Activated CD4-positive, CD25-positive, alpha-beta regulatory T cell (primary cell): ENCODE results near the gene AMIGO2.

Experiments used
- DNase-seq, 4 experiments: peaks; one replicate each; lab custom pipeline; 2025; lab: John Stamatoyannopoulos, UW

Gene AMIGO2

DNA sequence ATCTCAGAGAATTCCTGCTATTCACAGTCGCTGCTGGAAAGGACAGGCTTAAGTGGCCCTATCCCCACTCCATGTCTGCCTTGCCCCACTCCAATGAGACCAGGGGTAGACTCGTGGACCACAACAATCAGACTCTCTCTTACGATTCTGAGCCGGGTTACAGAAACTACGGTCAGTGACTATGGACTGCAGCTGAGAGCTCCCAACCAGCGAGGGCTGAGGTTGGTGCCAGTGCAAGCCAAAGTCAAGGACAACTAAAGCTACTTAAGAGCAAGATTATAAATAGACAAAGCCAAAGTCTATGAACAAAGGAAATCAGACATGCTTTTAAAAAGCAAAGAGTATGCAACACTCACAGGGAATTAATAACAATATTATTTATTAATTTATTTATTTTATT, 18.3 kb upstream of the AMIGO2 start:
- DNase-seq = no peak

DNA sequence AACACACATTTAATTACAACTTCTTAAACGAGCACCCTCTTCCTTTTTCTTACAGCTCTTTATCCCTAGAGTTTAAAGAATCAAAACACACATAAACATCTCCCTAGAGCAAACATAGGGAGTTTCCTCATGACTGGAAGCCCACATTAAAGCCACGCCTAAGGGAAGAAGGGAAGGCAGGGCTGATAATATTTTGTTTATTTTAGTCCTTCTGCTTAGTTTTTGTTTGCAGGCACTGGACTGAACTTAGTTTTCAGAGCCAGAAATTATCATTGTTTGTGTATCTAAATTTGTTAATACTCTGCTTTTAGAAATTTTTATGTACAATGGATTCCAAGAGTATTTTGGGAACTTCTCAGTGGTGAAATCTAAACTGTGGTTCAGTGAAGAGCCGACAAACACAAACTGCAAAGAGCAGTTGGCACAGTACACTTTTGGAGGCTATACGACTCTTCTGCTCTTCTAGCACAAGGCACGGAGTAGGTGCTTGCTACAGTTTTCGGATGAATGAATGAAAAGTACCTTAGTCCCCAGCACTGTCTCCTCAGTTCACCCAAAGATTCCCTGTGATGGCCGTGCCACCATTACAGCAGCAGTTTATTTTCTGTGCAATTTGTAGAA, 17.6 kb upstream of the AMIGO2 start:
- no peak for DNase-seq

DNA sequence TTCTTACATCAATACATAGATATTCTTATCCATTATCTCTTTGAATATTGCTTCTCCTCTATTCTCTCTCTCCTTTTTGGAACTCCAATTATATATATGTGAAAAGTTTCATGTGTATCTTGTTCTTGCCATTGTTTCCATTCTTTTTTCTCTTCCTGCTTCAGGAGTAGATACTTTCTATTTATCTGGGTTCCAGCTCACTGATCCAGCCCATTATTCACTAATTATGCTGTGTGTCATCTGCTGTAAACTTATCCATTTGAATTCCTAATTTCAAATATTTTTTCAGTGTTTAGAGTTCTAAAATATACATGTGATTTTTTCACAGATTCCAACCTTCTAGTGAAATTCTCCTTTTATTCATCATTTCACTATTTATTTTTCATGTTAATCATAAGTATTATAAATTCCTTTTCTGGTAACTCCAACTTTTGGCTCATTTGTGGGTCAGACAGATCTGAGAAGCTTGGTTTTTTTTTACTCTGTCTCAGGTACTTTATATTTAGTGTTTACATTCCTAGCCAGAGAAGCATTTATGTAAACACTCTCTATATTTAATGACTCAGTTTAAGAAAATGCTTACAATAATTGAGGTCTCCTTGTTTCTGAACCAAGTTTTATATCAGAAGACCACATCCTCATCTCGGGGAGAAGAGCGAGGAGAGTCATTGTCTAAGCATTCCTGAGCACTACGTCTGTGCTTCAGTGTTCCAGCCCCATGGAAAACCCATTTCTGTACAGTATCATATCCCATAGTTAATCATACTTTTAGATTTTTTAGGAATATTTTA, 15.9 kb upstream of the AMIGO2 start:
- DNase-seq = no peak

DNA sequence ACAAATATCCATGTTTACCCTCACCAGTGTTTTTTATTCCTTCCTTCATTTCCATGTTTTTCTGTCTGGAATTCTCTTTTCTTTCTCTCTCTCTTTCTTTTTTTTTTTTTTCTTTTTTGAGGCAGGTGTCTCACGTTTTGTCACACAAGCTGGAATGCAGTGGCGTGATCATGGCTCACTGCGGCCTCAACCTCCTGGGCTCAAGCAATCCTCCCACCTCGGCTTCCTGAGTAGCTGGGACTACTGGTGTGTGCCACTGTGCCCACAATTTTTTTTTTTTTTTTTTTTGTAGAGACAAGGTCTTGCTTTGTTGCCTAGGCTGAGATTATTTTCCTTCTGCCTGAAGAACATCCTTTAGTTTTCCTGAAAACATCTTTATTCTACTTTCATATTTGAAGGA, 15.0 kb upstream of the AMIGO2 start:
- DNase-seq = no peak

DNA sequence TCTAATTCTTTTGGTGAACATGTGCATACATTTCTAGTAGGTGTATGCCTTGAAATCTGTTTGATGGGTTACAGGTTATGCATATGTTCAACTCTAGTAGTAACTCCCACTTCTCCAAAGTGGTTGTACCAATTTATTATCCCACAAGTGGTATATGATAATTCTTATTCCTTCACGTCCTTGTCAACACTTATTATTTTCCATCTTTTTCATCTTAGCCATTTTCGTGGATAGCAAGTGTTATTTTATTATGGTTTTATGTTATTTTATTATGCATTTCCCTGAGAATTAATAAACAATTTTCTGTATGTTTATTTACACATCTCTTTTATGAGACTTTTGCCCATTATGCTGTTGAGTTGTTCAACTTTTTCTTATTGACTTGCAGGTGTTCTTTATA, 11.2 kb upstream of the AMIGO2 start:
- DNase-seq = no peak

DNA sequence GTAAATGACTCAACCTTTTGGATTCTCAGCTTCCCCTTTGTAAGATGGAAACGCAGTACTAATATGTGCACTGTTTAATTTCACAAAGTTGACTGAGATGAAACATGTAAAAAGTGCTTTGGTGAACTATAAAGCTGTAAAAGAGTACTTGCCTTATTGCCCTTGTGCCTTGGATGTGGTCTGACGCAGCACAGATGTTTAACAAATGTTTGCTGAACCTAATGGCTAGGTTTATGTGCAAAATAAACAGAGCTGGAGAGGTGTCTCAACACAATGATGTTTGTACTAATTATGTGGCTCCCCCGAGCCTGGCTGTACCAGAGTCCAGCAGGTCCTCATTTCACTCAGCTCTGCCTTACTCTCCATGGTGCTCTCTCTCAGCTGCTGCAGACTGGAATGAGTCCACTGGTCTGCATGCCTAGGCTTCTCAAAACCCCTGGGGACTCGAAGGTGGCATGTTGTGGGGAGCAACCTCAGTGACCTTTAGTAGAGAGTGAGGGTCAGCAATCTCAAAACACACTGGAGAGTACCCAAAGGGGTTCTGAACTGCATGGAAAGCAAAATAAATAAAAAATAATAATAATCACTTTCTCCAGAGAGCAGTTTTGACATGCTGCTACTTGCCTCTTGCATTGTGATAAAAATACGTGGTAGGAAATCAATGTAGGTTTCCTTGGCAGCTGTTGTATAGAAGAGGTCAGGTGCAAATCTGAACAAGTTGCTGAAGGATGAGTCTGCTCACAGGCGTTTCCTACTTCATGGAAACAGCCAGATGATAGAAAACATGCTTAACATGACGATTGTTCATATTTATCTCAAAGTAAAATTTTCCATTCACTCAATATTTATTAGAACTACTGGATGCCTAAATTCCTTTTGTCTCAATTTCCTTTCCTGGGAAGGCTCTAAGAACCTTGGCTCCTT, 8.5 kb upstream of the AMIGO2 start:
- no peak for DNase-seq

DNA sequence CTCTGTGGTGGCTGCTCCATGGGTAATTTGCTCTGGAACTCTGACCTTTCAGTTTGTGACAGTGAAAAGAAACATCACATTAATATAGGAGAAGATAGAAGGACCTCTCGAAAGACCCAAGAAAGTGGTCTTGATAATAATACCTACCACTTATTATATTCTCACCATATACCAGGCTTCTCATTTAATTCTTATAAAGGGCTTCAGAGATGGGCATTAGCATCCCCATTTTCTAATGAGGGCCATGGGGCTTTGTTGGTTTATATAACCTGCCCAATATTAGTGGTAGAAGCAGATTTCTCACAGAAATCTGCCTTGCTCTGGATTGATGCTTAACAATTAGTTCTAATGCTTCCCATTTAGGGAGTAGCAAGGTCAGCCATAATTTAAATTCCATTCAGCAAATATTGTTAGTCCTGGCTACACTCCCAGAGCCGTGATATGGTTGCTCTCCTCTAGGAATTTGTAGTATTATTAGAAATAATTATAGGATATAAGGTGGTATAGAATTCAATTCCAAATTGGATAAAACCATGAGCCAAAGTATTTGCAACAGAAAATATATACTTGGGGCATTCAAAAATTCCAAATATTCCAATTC, 7.4 kb upstream of the AMIGO2 start:
- no peak for DNase-seq

DNA sequence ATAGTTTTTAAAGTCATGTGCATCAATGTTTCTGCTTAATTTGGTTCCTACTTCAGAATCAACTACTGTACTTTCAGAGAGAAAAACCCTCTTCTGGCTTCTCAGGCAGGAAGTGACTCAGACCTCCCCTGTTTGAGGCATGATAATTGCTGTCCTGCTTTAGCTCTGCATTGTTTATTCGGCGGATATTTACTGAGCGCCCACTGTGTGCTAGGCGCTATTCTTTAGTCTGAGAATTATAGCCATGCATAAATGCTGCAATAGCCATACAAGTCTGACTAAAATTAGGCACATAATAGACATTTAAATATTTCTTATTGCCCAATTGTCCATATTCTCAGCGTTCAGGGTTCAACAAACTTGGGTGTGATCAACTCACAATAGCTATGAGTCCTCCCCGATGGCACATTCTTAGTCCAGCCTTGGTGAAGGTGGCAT, 6.1 kb upstream of the AMIGO2 start:
- DNase-seq = peak in 2 of 4 experiments; percentile 3 to 9

DNA sequence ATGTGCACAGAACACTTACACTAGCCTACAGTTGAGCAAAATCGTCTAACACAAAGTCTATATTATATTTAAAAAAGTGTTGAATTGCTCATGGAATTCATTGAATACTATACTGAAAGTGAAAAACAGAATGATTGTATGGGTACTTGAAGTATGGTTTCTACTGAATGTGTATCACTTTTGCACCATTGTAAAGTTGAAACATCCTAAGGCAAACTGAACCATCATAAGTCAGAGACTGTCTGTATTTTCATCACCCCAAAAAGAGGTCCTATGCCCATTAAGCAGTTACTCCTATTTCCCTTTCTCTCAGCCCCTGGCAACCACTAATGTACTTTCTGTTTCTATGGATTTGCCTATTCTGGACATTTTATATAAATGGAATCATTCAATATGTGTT, 4.4 kb upstream of the AMIGO2 start:
- DNase-seq = no peak

DNA sequence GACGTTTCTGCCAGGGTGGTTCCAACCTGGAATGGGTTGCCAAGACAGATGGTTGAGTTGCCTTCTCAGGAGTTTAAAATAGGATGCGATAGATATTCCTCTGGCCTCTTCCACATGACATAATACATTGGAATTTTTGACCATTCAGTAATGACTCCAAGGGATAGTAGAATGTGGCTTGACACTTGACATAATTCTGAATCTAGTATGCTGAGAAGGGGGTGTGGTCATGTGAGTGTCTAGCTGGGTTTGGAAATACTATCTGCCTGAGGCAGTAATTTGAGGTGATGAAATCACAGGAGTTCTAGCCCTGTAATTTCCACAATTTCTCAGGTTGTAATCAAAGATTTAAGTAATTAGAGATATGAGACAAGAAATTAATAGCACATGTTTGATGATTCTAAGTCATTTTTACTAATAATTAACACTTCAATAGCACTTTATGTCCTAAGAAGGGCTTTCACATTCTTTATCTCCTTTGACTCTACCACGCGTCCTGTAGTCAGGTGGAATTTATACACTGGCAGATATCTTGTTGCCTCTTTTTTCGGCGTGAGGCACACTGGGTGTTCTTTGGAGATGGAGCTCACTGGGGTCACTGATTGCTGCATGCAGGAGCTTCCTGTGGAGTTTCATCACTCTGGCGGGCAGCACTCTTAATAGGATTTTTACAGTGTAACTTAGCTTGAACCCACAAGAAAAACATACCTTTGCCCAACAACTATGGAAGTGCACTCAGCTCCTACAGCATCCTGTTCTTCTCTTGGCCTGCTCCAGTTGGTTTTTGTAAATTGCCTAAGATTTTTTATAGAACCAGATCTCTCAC, 3.2 kb upstream of the AMIGO2 start:
- no peak for DNase-seq

DNA sequence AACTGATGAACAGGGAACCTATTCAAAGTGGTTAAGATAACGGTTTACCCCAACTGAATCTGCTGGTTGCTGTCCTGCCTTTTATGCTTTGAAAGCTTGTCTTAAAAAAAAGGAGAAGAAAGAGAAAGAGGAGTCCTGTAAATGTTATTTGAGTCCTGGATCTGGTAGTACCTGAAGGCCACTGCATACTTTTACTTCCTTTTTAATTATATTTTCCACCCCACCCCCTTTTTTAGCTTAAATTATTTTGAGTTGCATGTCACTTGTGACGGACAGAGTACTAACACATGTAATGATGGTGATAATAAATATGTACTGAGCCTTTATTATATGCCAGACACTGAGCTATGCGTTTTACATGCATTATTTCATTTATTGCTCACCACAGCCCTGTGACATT, 2.5 kb upstream of the AMIGO2 start:
- no peak for DNase-seq

DNA sequence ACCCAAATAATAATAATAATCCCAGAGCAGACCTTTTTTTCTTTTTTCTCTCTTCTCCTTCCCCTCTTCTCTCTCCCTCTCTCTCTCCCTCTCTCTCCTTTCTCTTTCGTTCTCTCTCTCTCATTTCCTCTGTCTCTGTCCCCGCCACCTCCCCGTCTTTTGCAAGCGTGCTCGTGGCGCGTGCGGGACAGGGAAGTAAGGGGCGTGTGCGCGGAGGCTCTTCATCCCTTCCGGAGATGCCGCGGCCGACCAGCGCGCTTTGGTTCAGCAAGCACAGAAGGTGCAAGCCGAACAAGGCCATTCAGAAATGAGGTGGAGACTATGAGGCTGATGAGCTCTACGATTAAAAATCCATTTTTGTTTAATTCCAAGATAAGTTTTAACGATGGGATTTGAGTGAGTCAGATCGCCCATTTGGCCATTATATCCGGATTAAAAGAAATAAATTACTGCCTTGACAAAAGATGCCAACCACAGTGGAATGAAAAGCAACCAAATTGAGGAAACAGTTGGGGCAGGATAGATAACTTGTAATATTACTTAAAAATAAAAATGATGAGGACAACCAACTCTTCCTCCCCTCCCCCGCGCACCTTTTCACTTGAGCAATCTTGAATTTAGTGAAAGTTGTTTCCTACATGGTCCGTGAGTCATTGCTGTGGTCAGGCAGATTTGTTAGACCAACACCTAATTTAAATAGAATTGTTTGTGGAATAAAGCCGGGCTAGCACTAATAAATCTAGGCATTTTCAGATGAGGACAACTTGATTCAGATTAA, 1.2 kb upstream of the AMIGO2 start:
- DNase-seq = peak in 2 of 4 experiments; percentile 1 to 5

DNA sequence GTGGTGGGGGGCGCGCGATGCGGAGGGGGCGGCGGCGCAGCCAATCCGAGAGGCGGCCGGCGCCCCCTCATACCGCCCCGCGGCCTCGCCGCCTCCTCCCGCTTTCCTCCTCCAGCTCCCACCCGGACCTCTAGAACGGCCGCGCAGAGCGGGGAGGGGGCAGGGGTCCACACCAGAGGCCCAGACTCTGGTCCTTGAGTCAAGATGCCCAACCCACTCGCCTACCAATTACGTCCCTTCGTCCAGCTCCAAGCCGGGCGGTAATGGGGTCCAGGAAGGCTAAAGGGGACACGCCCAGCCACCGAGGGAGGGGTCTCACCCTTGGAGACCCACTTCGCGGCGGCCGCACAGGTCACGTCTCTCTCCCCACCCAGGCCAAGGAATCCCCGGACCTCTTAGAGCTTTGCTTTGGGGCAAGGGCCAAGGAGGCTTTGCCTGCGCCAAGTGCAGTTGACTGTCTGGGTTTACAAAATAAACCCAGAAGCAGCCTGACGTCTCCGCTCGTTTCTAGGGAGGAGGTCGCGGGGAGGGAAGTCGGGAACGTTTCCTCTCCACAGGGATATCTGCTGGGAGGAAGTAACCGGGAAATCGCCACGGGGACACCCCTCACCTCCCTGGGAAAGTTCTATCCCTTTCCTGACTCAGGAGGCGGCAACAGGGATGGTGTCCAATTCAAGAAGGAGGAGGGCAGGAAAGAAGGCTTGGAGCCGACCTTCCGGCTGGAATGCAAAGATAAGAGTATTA, 394 bp upstream of the AMIGO2 start:
- DNase-seq = no peak

DNA sequence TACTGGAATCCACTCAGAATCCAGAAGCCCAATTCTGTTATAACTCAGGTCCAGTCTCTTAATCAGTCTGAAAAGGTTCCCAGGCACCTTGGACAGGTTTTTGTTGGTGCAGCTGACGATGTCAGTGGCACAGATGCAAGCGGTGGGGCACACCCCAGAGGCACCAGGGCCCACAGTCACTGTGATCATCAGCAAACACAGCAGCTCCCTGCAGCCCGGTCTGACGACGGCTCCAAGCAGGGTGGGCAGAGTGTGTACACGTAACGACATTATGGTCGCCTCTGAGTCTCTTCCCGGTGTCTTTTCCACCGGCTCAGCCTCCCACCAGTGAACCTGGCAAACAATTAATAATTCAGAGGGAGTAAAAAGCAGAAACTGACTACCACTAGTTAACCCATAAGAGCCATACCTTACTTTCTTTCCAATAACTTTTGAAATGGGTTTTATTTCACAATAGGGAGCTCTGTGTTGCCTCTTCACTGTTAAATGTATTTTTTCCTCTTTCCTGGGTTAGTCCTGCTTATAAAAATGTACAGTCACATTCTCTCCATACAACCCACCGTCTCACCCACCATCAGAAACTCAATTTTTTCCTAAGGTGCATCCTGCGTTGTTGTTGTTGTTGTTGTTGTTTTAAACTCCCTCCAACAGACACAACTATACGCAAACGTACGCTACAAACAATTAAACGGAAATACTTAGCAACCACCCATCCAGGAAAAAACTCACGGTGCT, 859 bp downstream of the AMIGO2 start:
- DNase-seq = peak in 2 of 4 experiments; percentile 9 to 17

DNA sequence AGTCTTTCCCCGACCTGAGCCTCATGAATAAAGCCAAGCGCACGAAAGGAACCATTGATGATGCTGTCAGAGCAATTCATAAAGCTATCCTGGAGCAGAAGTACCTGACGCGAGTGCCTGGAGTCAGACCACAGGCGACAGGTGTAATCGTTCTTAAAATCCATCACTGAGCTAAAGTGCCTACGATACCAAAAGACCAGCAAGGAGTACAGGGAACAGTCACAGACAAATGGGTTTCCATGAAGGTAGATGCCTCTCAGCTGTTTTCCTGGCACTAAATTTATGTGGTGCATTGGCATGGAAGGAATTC, 1.7 kb downstream of the AMIGO2 start:
- DNase-seq = no peak

DNA sequence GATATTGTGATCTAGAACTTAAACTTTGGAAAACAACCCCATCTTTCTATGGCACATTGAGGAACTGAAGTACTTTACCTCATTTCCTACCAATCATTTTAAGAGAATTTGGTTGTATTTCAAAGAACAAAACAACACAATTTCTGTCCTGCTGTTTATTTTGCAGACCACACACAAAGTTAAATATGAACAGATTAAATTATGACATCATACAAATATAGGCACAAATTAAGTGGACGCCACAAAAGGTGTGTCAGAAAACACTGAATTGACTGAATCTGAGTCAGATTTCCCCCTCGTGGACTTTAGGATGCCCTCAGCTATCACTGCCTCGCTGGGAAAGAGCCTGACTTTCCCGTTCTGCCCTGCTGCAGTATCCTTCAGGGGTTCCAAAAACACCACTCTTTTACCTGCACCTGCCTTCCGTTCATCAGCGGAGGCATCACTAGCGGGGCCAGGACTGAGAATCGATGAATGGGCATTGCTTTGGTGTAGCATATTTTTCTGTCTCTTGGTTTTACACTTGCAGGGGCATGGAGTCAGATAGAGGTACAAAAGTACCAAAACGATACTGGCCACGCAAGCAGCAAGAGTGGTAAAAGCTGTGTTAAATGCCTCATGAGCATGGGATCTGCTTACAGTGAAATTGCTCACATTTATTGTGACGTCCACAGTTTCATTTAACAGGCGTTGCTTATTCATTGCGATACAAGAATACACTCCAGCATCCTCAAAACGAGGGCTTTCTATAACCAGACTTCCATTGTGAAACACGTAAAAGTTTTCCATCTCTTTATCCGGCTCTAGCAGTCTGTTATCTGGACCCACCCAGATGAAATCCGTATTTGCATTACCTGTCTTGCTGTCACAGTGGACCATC, 2.3 kb downstream of the AMIGO2 start:
- no peak for DNase-seq

DNA sequence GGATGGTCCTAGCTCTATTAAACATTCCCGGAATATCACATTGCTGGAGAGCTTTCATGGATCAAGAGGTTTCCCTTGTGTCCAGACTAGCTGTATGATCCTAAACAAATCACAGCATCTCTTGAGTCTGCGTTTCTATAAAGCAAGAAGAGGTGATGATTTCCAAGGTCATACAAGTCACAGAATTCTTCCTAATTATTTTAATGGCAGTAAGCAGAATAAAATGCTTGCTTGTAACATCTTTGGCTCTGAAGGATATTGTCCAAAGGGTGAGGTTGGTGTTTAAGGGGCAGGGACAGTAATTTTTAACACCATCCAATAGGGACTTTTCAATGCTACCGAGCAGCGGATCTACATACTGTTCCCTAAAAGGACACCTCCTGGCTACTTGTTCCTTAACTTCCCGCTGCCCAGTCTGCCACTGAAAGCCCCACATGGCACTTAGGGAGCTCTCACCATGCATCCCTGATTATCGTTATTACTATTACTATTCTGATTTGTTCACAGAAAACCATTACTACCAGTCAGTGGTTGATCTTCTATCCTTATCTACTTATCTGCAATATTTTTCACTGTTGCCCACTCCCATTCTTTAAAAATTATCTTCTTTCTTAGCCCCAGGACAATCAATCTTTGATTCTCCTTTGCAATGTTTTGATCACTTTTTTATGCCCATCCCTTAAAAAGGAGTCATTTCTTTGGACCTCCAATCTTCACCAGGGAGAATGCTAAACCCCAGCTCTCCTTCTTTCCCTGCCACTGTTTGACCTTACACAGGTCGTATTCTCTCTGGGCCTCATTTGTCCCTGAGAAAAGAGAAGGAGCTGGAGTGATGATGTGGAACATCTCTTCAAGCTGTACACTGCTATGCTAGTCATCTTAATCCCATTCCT, 4.3 kb downstream of the AMIGO2 start:
- DNase-seq = no peak
